Measurements from ENCODE around the gene NAA50.

DNA sequence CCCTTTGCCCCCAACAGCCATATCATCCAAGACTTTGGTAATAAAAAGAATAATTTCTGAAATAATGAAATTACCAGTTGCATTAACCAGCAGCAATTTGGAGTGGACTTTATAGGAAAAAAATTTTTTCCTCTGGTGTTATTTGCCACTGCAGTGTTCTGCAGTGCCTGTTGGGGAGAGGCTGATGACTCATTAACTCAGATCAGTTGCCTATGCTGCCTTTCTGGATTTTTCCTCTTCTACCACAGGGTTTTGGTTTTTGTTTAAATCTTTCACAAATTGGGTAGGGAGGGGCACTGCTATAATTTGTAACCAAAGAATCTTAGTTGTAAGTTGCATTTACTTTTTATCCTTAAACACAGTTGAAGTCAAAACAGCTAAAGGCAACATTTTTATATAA lies 23.5 kb upstream of the NAA50 start:
- TF ChIP-seq BCL3 (IDR thresholded peaks at IDR 0.05; ENCODE audit: borderline replicate concordance, insufficient read depth, low read depth, low read length, poor library complexity, severe bottlenecking), result no peak
- no peak for TF ChIP-seq FOXK2 (IDR thresholded peaks at IDR 0.05)
- TF ChIP-seq GATAD2B (conservative IDR thresholded peaks at IDR 0.05; ENCODE audit: low read depth), result no peak
- TF ChIP-seq BHLHE40 (IDR thresholded peaks at IDR 0.05; ENCODE audit: borderline replicate concordance in 1 of 2, low read depth in 2 of 2, low read length in 1 of 2), result no peak
- TF ChIP-seq, protein P1, sequence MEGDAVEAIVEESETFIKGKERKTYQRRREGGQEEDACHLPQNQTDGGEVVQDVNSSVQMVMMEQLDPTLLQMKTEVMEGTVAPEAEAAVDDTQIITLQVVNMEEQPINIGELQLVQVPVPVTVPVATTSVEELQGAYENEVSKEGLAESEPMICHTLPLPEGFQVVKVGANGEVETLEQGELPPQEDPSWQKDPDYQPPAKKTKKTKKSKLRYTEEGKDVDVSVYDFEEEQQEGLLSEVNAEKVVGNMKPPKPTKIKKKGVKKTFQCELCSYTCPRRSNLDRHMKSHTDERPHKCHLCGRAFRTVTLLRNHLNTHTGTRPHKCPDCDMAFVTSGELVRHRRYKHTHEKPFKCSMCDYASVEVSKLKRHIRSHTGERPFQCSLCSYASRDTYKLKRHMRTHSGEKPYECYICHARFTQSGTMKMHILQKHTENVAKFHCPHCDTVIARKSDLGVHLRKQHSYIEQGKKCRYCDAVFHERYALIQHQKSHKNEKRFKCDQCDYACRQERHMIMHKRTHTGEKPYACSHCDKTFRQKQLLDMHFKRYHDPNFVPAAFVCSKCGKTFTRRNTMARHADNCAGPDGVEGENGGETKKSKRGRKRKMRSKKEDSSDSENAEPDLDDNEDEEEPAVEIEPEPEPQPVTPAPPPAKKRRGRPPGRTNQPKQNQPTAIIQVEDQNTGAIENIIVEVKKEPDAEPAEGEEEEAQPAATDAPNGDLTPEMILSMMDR (IDR thresholded peaks at IDR 0.05 in 2 of 3, conservative IDR thresholded peaks at IDR 0.05 in 1 of 3; ENCODE audit: control insufficient read depth in 2 of 3, extremely low read depth in 1 of 3, insufficient read depth in 1 of 3, low read depth in 3 of 3, low read length in 3 of 3), result no peak
- no peak for TF ChIP-seq BRCA1 (IDR thresholded peaks at IDR 0.05; ENCODE audit: low read depth, low read length)
- TF ChIP-seq ZBTB33 (IDR thresholded peaks at IDR 0.05), result no peak
- no peak for TF ChIP-seq RAD51 (IDR thresholded peaks at IDR 0.05)
- no peak for TF ChIP-seq NFYB (IDR thresholded peaks at IDR 0.05; ENCODE audit: insufficient read depth, low read depth, low read length)
- no peak for TF ChIP-seq KDM1A (IDR thresholded peaks at IDR 0.05; ENCODE audit: borderline replicate concordance)
- no peak for TF ChIP-seq NRF1 (conservative IDR thresholded peaks at IDR 0.05; ENCODE audit: low read depth, low read length)

All from GM12878 (cell line).